IMR-90 (cell line): ENCODE results near the gene MRGPRF. TPM values are rescaled to one million over a fixed set of nuclear protein-coding genes. Genes with fewer than 3 reads are reported as not detected.

Experiments used
- ATAC-seq: fragments of 200-7000 bp; cut with Tn5 transposase; 2 replicates; pipeline ENCODE4 v1.9.1; 2020; ENCODE audit warnings: low read depth, mild to moderate bottlenecking, moderate library complexity
- BruUV-seq: library from RNA; stranded (reverse); fragments of 400-500 nt; replicated peaks from 2 replicates; lab custom pipeline; 2021; lab: Mats Ljungman, UMichigan
- CTCF ChIA-PET: fragments of 300-600 bp; formaldehyde crosslinking; extraction: SDS; loops from one replicate; lab custom pipeline; 2021; ENCODE audit warnings: antibody characterized with exemption; lab: Yijun Ruan, JAX
- POLR2A ChIA-PET: fragments of 300-600 bp; sonication (Branson Sonifier 250); formaldehyde crosslinking; loops from one replicate; lab custom pipeline; 2022; ENCODE audit warnings: antibody characterized with exemption; ENCODE audit not compliant: unreplicated experiment; lab: Charles Lee
- DNase-seq: peaks from one replicate; pipeline ENCODE4 v3.0.0; 2013
- H2AFZ ChIP-seq: replicated peaks from 2 replicates; pipeline ENCODE3; 2013; ENCODE audit warnings: low read length, mild to moderate bottlenecking; ENCODE audit not compliant: poor library complexity
- H2AK5ac ChIP-seq: 2 replicates; pipeline ENCODE4 v1.6.1; 2013; ENCODE audit warnings: low read depth, low read length, inconsistent platforms
- H2AK9ac ChIP-seq: replicated peaks from 2 replicates; pipeline ENCODE3; 2013; ENCODE audit warnings: mild to moderate bottlenecking, low read depth, low read length, moderate library complexity; ENCODE audit not compliant: poor library complexity
- H2BK120ac ChIP-seq: 2 replicates; pipeline ENCODE4 v1.6.1; 2013; ENCODE audit warnings: low read depth, low read length, inconsistent platforms
- H2BK15ac ChIP-seq: 3 replicates; pipeline ENCODE4 v1.6.1; 2013; ENCODE audit warnings: low read depth, low read length, inconsistent platforms
- H2BK20ac ChIP-seq: 2 replicates; pipeline ENCODE4 v1.6.1; 2013; ENCODE audit warnings: low read depth, mild to moderate bottlenecking, inconsistent platforms, low read length, moderate library complexity
- H2BK5ac ChIP-seq: 2 replicates; pipeline ENCODE4 v1.6.1; 2013; ENCODE audit warnings: mild to moderate bottlenecking, low read depth, low read length, inconsistent platforms; ENCODE audit not compliant: poor library complexity, severe bottlenecking
- H3K14ac ChIP-seq: replicated peaks from 2 replicates; pipeline ENCODE4 v1.6.1; 2013; ENCODE audit warnings: low read depth, low read length, inconsistent platforms
- H3K18ac ChIP-seq: 2 replicates; pipeline ENCODE4 v1.6.1; 2013; ENCODE audit warnings: low read depth, low read length, control low read depth
- H3K23ac ChIP-seq: 2 replicates; pipeline ENCODE4 v1.6.1; 2013; ENCODE audit warnings: low read depth, low read length, inconsistent platforms
- H3K27ac ChIP-seq: 2 replicates; pipeline ENCODE4 v1.5.1; 2013; ENCODE audit warnings: mild to moderate bottlenecking, control low read depth, low read length; ENCODE audit not compliant: insufficient read depth
- H3K27me3 ChIP-seq: 2 replicates; pipeline ENCODE4 v1.6.1; 2013; ENCODE audit warnings: low read length; ENCODE audit not compliant: control insufficient read depth, insufficient read depth
- H3K36me3 ChIP-seq: 2 replicates; pipeline ENCODE4 v1.6.1; 2013; ENCODE audit warnings: low read length, mixed read lengths; ENCODE audit not compliant: control insufficient read depth, insufficient read depth
- H3K4ac ChIP-seq: 2 replicates; pipeline ENCODE4 v1.6.1; 2013; ENCODE audit warnings: low read depth, low read length, inconsistent platforms
- H3K4me1 ChIP-seq: 2 replicates; pipeline ENCODE4 v1.6.1; 2013; ENCODE audit warnings: low read length, mixed read lengths; ENCODE audit not compliant: control insufficient read depth, insufficient read depth
- H3K4me2 ChIP-seq: 2 replicates; pipeline ENCODE4 v1.6.1; 2013; ENCODE audit warnings: low read depth, mild to moderate bottlenecking, control low read depth, low read length, moderate library complexity
- H3K4me3 ChIP-seq: 2 replicates; pipeline ENCODE4 v1.5.1; 2013; ENCODE audit warnings: low read depth, mild to moderate bottlenecking, control low read depth, low read length, moderate library complexity; ENCODE audit not compliant: insufficient read depth
- H3K56ac ChIP-seq: 2 replicates; pipeline ENCODE4 v1.6.1; 2013; ENCODE audit warnings: low read length, inconsistent platforms; ENCODE audit not compliant: insufficient read depth; ENCODE audit errors: extremely low read depth
- H3K79me1 ChIP-seq, 2 experiments: 2 replicates each; pipeline ENCODE4 v1.6.1; 2013; ENCODE audit warnings: low read length in 2 of 2, inconsistent platforms in 1 of 2, low read depth in 1 of 2
- H3K9ac ChIP-seq: 2 replicates; pipeline ENCODE4 v1.6.1; 2013; ENCODE audit warnings: low read depth, low read length, control low read depth
- H3K9me1 ChIP-seq: 2 replicates; pipeline ENCODE4 v1.6.1; 2013; ENCODE audit warnings: low read length, inconsistent platforms; ENCODE audit not compliant: insufficient read depth
- H3K9me3 ChIP-seq: 2 replicates; pipeline ENCODE4 v1.6.1; 2013; ENCODE audit warnings: low read length; ENCODE audit not compliant: control insufficient read depth, insufficient read depth
- H4K20me1 ChIP-seq: 2 replicates; pipeline ENCODE4 v1.6.1; 2013; ENCODE audit warnings: low read length, inconsistent platforms; ENCODE audit not compliant: insufficient read depth
- H4K5ac ChIP-seq: 2 replicates; pipeline ENCODE4 v1.6.1; 2013; ENCODE audit warnings: mild to moderate bottlenecking, low read depth, low read length, control low read depth
- H4K8ac ChIP-seq, 2 experiments: 2 replicates each; pipeline ENCODE4 v1.6.1; 2013; ENCODE audit warnings: low read depth in 2 of 2, low read length in 2 of 2, control low read depth in 1 of 2, inconsistent platforms in 1 of 2
- H4K91ac ChIP-seq: 2 replicates; pipeline ENCODE4 v1.6.1; 2013; ENCODE audit warnings: low read depth, low read length, inconsistent platforms; ENCODE audit not compliant: insufficient read depth
- BHLHE40 ChIP-seq: fragments of 150-350 bp; IDR thresholded peaks from 2 replicates; pipeline ENCODE4 v1.6.1; 2016; ENCODE audit warnings: mild to moderate bottlenecking, low read depth, low read length
- MAFK ChIP-seq: IDR thresholded peaks from 2 replicates; pipeline ENCODE4 v1.6.1; 2012; ENCODE audit warnings: low read depth, low read length, improper control_type of control experiment
- MAZ ChIP-seq: IDR thresholded peaks from 2 replicates; pipeline ENCODE4 v1.6.1; 2012; ENCODE audit warnings: low read depth, mild to moderate bottlenecking, low read length, improper control_type of control experiment, moderate library complexity, borderline replicate concordance
- MXI1 ChIP-seq: IDR thresholded peaks from 2 replicates; pipeline ENCODE4 v1.6.1; 2012; ENCODE audit warnings: low read depth, mild to moderate bottlenecking, low read length, moderate library complexity, borderline replicate concordance
- RAD21 ChIP-seq: IDR thresholded peaks from 2 replicates; pipeline ENCODE4 v1.6.1; 2012; ENCODE audit warnings: low read length, improper control_type of control experiment
- USF2 ChIP-seq: fragments of 150-350 bp; IDR thresholded peaks from 2 replicates; pipeline ENCODE4 v1.6.1; 2017; ENCODE audit warnings: mild to moderate bottlenecking, antibody characterized with exemption, low read length, low read depth
- WGBS, 2 experiments: methylation state at CpG; one replicate each; pipeline versions ENCODE4 v1.1.5 to v1.1.7; 2013; ENCODE audit warnings: missing lambda C conversion rate in 2 of 2; ENCODE audit not compliant: insufficient read length in 1 of 2; ENCODE audit errors: extremely low coverage in 2 of 2; 5-methylcytosine and 5-hydroxymethylcytosine counted together
- dilution Hi-C: fragments of 300-500 bp; cut with HindIII; formaldehyde crosslinking; loops from one replicate; pipeline ENCODE4 v1.14.3; 2018; ENCODE audit warnings: low sequenced_read_pairs; ENCODE audit not compliant: unreplicated experiment
- in situ Hi-C: fragments of 300-500 bp; cut with MboI; formaldehyde crosslinking; loops from 3 replicates; pipeline ENCODE4 v1.14.3; 2019; ENCODE audit warnings: low sequenced_read_pairs, inconsistent platforms, mixed read lengths
- intact Hi-C: fragments of 100-400 bp; cut with micrococcal nuclease; formaldehyde crosslinking; loops from 2 replicates; pipeline ENCODE4 v1.10.0; 2022
- polyA plus RNA-seq, 3 experiments: library from polyadenylated mRNA; depleted of rRNA; stranded (reverse); fragments of >200 nt; gene quantifications; 2 replicates each; pipeline ENCODE4 v1.2.3, GENCODE V29; 2012; ENCODE audit warnings: low replicate concordance in 1 of 3
- total RNA-seq: library from RNA; depleted of rRNA; stranded (reverse); fragments of >200 nt; gene quantifications from 2 replicates; pipeline ENCODE4 v1.2.3, GENCODE V29; 2012

MRGPRF gene
- total and polyA plus RNA-seq, 2 of the 4 experiments (the other 2 are of a cell fraction) = 6.3 to 28.8 TPM

DNA sequence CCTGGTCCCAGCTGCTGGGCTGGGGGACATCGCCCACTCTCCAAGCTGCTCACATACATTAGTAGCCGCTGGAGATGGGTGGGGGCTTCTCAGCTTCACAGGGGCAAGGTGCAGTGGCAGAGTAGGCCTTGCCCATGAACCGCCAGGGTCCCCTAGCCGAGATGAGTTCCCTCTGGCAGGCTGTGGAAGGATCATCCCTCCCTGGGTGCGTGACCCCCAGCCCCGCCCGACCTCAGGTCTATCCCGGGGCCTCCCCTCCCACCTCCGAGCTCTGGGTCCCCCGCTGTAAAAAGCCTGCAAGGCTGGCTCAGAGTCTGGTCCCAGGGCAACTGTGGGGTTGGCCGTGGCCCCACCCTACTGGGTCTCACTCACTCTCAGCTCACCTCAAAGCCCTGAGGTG, 20.4 kb upstream of the MRGPRF start:
- no peak overlapping the region for H2BK5ac ChIP-seq
- ATAC-seq (no peak), DNase-seq (no peak)
- H2BK15ac ChIP-seq = no peak overlapping the region
- no peak overlapping the region for H4K8ac ChIP-seq
- H3K9me3 ChIP-seq = no peaks in the 10 kb centered on the region
- no peak overlapping the region for H3K4ac ChIP-seq
- no peak overlapping the region for H3K9ac ChIP-seq
- no peak overlapping the region for H3K14ac ChIP-seq
- peaks cover 5% of the 10 kb centered on the region; the same call in 1 of the 2 replicates for H3K9me1 ChIP-seq
- TF ChIP-seq MAZ (no peak), USF2 (no peak), MAFK (no peak), MXI1 (no peak), BHLHE40 (no peak), RAD21 (no peak)
- 100% methylated on average over 3 of the region's 11 CpGs; no CpG with 5 or more reads in 1 of the 2 experiments for WGBS, 2 experiments
- H2AK9ac ChIP-seq = no peak overlapping the region
- H3K79me1 ChIP-seq = no peaks in the 10 kb centered on the region
- H4K20me1 ChIP-seq = no peaks in the 10 kb centered on the region
- intact Hi-C loops = no loop called here
- H2AK5ac ChIP-seq = no peak overlapping the region
- in situ Hi-C loops = no loop called here
- BruUV-seq = no TSS peak
- H3K4me3 ChIP-seq = no peak overlapping the region
- peaks cover 7% of the 10 kb centered on the region for H3K4me1 ChIP-seq
- H3K23ac ChIP-seq = no peak overlapping the region
- dilution Hi-C loops = no loop called here
- H3K36me3 ChIP-seq = no peaks in the 10 kb centered on the region
- no peak overlapping the region for H3K27ac ChIP-seq
- no peak overlapping the region for H3K18ac ChIP-seq
- H4K5ac ChIP-seq = no peak overlapping the region
- no peak overlapping the region for H4K91ac ChIP-seq
- H3K56ac ChIP-seq = no peak overlapping the region
- CTCF ChIA-PET = interaction anchor here (0.6 to 1.5 kb wide), 3 partner anchors 11 to 31 kb away, joined by 3 to 5 read pairs (median 3); no protein-coding TSS in a partner anchor
- peaks cover 3% of the 10 kb centered on the region for H3K27me3 ChIP-seq
- no peak overlapping the region for H2BK120ac ChIP-seq
- H2AFZ ChIP-seq = no peak overlapping the region
- no peak overlapping the region for H3K4me2 ChIP-seq
- H2BK20ac ChIP-seq = no peak overlapping the region
- POLR2A ChIA-PET = no interaction called here
